ENCODE measurements around the gene RBMXL2.

Gene RBMXL2

GRCh38 chr11:7088921-7089320 is at the start of gene RBMXL2:
RBMXL2 (plus strand) TSS chr11:7088998; CDS start chr11:7089121, 123 bp downstream.
- H3K27ac ChIP-seq, result no peak within 1 kb of the TSS
- TF ChIP-seq, protein P1, sequence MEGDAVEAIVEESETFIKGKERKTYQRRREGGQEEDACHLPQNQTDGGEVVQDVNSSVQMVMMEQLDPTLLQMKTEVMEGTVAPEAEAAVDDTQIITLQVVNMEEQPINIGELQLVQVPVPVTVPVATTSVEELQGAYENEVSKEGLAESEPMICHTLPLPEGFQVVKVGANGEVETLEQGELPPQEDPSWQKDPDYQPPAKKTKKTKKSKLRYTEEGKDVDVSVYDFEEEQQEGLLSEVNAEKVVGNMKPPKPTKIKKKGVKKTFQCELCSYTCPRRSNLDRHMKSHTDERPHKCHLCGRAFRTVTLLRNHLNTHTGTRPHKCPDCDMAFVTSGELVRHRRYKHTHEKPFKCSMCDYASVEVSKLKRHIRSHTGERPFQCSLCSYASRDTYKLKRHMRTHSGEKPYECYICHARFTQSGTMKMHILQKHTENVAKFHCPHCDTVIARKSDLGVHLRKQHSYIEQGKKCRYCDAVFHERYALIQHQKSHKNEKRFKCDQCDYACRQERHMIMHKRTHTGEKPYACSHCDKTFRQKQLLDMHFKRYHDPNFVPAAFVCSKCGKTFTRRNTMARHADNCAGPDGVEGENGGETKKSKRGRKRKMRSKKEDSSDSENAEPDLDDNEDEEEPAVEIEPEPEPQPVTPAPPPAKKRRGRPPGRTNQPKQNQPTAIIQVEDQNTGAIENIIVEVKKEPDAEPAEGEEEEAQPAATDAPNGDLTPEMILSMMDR (conservative IDR thresholded peaks at IDR 0.05), result peak; percentile 20
- TF ChIP-seq ZFX (IDR thresholded peaks at IDR 0.05), result no peak

DNA sequence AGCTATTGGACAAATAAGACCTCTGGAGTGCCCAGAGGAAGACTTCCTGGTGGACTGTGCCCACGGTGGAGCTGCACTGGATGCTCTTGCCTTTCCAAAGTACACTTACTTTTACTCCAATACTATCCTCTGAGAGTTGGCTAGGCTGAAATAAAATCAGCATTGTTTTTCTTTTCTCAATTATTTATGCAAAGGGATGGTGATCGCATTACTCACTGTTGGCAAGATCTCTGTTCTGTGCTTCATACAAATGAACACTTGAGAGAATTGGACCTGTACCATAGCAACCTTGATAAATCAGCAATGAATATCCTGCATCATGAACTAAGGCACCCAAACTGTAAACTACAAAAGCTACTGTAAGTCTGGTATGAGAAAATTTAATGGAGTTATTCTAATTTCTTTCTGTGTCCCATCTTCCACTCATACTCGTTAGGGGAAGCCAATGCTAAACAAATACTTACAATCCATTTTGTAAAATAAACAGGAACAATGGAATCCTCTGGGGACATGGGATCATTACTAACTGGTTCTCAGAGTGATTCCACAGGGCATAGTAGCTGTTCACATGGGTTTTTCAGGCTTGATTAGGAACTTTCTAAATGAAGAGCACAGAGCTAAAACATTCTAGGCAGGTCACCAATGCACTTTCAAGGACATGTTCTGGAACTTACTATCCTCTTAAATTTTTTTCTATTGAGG is 42.2 kb upstream of the RBMXL2 start:
- TF ChIP-seq, protein P1 (conservative IDR thresholded peaks at IDR 0.05), result no peak
- no peak for TF ChIP-seq ZFX (IDR thresholded peaks at IDR 0.05)
- H3K27ac ChIP-seq, result no peak overlapping the region

GRCh38 chr11:7050191-7050590 is 38.6 kb upstream of the RBMXL2 start:
- TF ChIP-seq, protein P1 (conservative IDR thresholded peaks at IDR 0.05), result no peak
- no peak overlapping the region for H3K27ac ChIP-seq

DNA sequence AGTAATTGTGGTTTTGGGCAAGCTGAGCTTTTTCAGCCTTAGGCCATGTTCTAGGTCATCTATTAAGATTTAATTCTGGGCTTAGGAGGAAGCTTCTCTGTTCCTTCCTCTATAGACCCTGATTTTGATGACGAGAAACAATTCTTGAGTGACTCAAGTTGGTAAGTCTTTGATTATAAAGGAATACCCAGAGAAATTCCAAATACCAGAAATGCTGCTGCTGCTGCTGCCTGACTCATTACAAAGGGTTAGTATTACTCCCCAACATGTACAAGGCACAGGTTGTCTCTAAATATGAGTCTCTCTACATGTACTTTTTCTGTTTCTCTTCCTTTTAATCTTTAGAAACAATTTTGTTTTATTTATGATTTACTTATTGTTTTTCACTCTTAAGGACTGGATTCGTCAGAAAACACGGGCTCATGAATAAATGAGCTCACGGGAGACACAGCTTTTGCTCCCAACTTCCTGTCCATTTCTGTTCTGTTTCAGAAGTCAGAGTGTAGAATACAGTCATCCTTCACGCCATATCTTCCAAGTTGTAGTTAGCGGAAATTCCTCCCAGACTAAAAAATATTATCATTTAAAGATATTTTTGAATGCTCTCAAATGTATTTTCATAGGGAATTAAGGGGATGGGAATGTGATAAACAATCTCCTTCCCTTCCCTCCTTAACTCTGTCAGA is 31.8 kb upstream of the RBMXL2 start:
- TF ChIP-seq, protein P1 (conservative IDR thresholded peaks at IDR 0.05), result no peak
- no peak for TF ChIP-seq ZFX (IDR thresholded peaks at IDR 0.05)
- no peak overlapping the region for H3K27ac ChIP-seq

DNA sequence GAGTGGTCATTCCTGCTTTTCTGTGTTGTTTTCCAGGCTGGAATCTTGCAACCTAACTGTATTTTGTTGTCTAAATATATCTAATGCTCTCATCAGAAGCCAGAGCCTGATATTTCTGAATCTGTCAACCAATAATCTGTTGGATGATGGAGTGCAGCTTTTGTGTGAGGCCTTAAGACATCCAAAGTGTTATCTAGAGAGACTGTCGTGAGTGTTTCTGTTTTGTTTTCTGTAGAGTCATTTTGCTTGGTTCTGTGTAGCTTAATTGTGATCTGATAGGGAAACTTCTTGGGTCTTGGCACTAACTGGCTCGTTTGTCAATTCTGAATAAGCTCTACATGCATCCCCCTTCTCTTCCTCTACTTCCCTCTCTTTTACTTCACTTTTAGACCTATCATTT is 31.2 kb upstream of the RBMXL2 start:
- no peak overlapping the region for H3K27ac ChIP-seq
- TF ChIP-seq ZFX (IDR thresholded peaks at IDR 0.05), result no peak
- TF ChIP-seq, protein P1 (conservative IDR thresholded peaks at IDR 0.05), result no peak

DNA sequence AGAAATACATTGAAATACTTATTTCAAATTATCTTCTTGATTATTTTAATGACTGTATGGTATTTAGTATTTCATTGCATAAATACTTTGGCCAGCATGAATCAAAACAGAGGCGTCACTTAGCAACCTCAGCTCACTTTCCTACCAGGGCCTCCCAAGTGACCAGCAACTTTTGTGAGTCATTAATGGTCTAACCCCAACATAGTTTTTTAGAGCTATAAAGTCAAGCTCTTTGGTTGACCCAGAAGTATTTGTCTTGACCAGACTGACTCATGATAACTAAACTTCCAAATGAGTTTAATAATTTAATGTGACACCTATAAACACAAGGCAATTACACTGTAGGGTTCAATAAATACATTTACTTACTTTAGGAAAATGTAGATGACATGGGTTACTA is 27.9 kb upstream of the RBMXL2 start:
- no peak for TF ChIP-seq ZFX (IDR thresholded peaks at IDR 0.05)
- TF ChIP-seq, protein P1 (conservative IDR thresholded peaks at IDR 0.05), result no peak
- no peak overlapping the region for H3K27ac ChIP-seq

DNA sequence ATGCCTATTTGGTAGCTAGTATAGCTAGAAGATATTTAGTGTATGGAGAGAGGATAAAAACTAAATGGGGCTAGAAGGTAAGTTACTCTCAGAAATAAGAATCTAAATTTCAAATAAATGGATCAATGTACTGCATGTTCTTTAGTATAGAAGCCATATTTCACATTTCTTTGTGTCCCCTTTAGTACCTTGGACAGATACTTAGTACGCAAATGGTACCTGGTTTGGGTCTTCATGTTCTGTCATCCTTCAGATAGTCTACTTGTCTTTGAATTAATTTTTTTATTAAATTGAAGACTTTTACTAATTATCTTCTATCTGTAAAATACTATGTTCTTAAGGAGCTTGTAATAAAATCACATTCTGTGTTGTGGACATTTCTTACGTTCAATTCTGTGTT is 26.3 kb upstream of the RBMXL2 start:
- no peak overlapping the region for H3K27ac ChIP-seq
- TF ChIP-seq, protein P1 (conservative IDR thresholded peaks at IDR 0.05), result no peak
- no peak for TF ChIP-seq ZFX (IDR thresholded peaks at IDR 0.05)

Data from C4-2B (cell line).